ENCODE results near the gene MORN1. TPM values are rescaled to one million over a fixed set of nuclear protein-coding genes. Genes with fewer than 3 reads are reported as not detected.

The MORN1 gene
- total and polyA plus RNA-seq, 2 of the 8 experiments (the other 6 are each of a cell fraction or from before 2014, with no cell fraction given): 5.0 to 9.1 TPM

- TF ChIP-seq CHD7 (IDR thresholded peaks at IDR 0.05; ENCODE audit: insufficient replicate concordance, low read length): no peak
- TF ChIP-seq SIX5 (IDR thresholded peaks at IDR 0.05; ENCODE audit: low read depth, low read length): no peak
These were observed 72.8 kb downstream of the MORN1 start (continued) for GRCh38 chr1:2318314-2319278.

Measured in H1 (cell line).